H9 (cell line): ENCODE data around the gene MTF1. TPM values are rescaled to one million over a fixed set of nuclear protein-coding genes. Genes with fewer than 3 reads are reported as not detected.
A peak's percentile ranks its signal among the peaks of the same experiment; 100 is the strongest.

Experiments used
- DNase-seq: peaks from one replicate; pipeline ENCODE4 v3.0.0-alpha.2; 2017
- H2AFZ ChIP-seq: one replicate; pipeline ENCODE4 v1.6.1; 2013; ENCODE audit warnings: mild to moderate bottlenecking, low read length, control low read depth, moderate library complexity
- H2AK5ac ChIP-seq: 2 replicates; pipeline ENCODE4 v1.6.1; 2013; ENCODE audit warnings: low read length, control low read depth, mixed read lengths; ENCODE audit not compliant: insufficient read length
- H2BK120ac ChIP-seq: one replicate; pipeline ENCODE4 v1.6.1; 2013; ENCODE audit warnings: low read depth, mild to moderate bottlenecking, low read length, control low read depth, inconsistent platforms; ENCODE audit not compliant: poor library complexity, severe bottlenecking
- H2BK12ac ChIP-seq: 2 replicates; pipeline ENCODE4 v1.6.1; 2013; ENCODE audit warnings: low read length, control low read depth, mixed read lengths, low read depth; ENCODE audit not compliant: insufficient read length
- H2BK15ac ChIP-seq: 2 replicates; pipeline ENCODE4 v1.6.1; 2013; ENCODE audit warnings: low read depth, low read length, control low read depth
- H2BK20ac ChIP-seq: one replicate; pipeline ENCODE4 v1.6.1; 2013; ENCODE audit warnings: low read depth, mild to moderate bottlenecking, low read length, control low read depth, inconsistent platforms; ENCODE audit not compliant: poor library complexity, severe bottlenecking
- H2BK5ac ChIP-seq: 2 replicates; pipeline ENCODE4 v1.6.1; 2013; ENCODE audit warnings: low read length, control low read depth, mixed read lengths; ENCODE audit not compliant: insufficient read length
- H3K14ac ChIP-seq: 2 replicates; pipeline ENCODE4 v1.6.1; 2013; ENCODE audit warnings: low read length, control low read depth; ENCODE audit not compliant: insufficient read depth
- H3K18ac ChIP-seq: 2 replicates; pipeline ENCODE4 v1.6.1; 2013; ENCODE audit warnings: low read depth, mild to moderate bottlenecking, mixed read lengths, low read length, control low read depth; ENCODE audit not compliant: insufficient read length
- H3K23ac ChIP-seq: 2 replicates; pipeline ENCODE4 v1.6.1; 2013; ENCODE audit warnings: low read length, control low read depth, mixed read lengths, low read depth; ENCODE audit not compliant: insufficient read length
- H3K23me2 ChIP-seq: 2 replicates; pipeline ENCODE4 v1.6.1; 2013; ENCODE audit warnings: low read depth, mild to moderate bottlenecking, mixed read lengths, low read length, control low read depth; ENCODE audit not compliant: insufficient read length, poor library complexity, severe bottlenecking
- H3K27ac ChIP-seq: 2 replicates; pipeline ENCODE4 v1.5.1; 2013; ENCODE audit warnings: low read length, control low read depth, mixed read lengths, low read depth; ENCODE audit not compliant: insufficient read length
- H3K27me3 ChIP-seq: 2 replicates; pipeline ENCODE4 v1.6.1; 2013; ENCODE audit warnings: low read length, control low read depth, inconsistent platforms; ENCODE audit not compliant: insufficient read depth
- H3K4ac ChIP-seq: 2 replicates; pipeline ENCODE4 v1.6.1; 2013; ENCODE audit warnings: low read depth, mild to moderate bottlenecking, control low read depth, inconsistent platforms, low read length, moderate library complexity
- H3K4me1 ChIP-seq: 2 replicates; pipeline ENCODE4 v1.6.1; 2013; ENCODE audit warnings: low read length, control low read depth, inconsistent platforms; ENCODE audit not compliant: insufficient read depth
- H3K4me2 ChIP-seq: 2 replicates; pipeline ENCODE4 v1.6.1; 2013; ENCODE audit warnings: low read length, control low read depth, mixed read lengths; ENCODE audit not compliant: insufficient read length, insufficient read depth
- H3K56ac ChIP-seq: 2 replicates; pipeline ENCODE4 v1.6.1; 2013; ENCODE audit warnings: low read depth, mild to moderate bottlenecking, mixed read lengths, low read length, control low read depth; ENCODE audit not compliant: insufficient read length
- H3K79me1 ChIP-seq: 2 replicates; pipeline ENCODE4 v1.6.1; 2013; ENCODE audit warnings: low read depth, mild to moderate bottlenecking, moderate library complexity, low read length, control low read depth, inconsistent platforms; ENCODE audit not compliant: insufficient read depth, poor library complexity, severe bottlenecking
- H3K79me2 ChIP-seq: 2 replicates; pipeline ENCODE4 v1.6.1; 2013; ENCODE audit warnings: low read length, control low read depth, inconsistent platforms; ENCODE audit not compliant: insufficient read depth
- H3K9ac ChIP-seq: 2 replicates; pipeline ENCODE4 v1.6.1; 2013; ENCODE audit warnings: low read length, control low read depth, mixed read lengths; ENCODE audit not compliant: insufficient read length; ENCODE audit errors: extremely low read depth
- H3K9me3 ChIP-seq: one replicate; pipeline ENCODE4 v1.6.1; 2013; ENCODE audit warnings: low read depth, low read length, inconsistent platforms; ENCODE audit not compliant: control insufficient read depth
- H3T11ph ChIP-seq: one replicate; pipeline ENCODE4 v1.6.1; 2013; ENCODE audit warnings: mild to moderate bottlenecking, low read length, control low read depth, inconsistent platforms
- H4K20me1 ChIP-seq: one replicate; pipeline ENCODE4 v1.6.1; 2013; ENCODE audit not compliant: control insufficient read depth, insufficient read length, insufficient read depth
- H4K5ac ChIP-seq: 2 replicates; pipeline ENCODE4 v1.6.1; 2013; ENCODE audit warnings: low read depth, mild to moderate bottlenecking, mixed read lengths, low read length, control low read depth; ENCODE audit not compliant: insufficient read length
- H4K8ac ChIP-seq: replicated peaks from 2 replicates; pipeline ENCODE4 v1.6.1; 2013; ENCODE audit warnings: low read length, control low read depth, mixed read lengths, low read depth; ENCODE audit not compliant: insufficient read length
- H4K91ac ChIP-seq: 2 replicates; pipeline ENCODE4 v1.6.1; 2013; ENCODE audit warnings: low read depth, mild to moderate bottlenecking, moderate library complexity, mixed read lengths, low read length, control low read depth; ENCODE audit not compliant: insufficient read length
- H3K27ac Mint-ChIP-seq, 3 experiments: 2 replicates in 2 of 3; 3 replicates in 1 of 3; pipeline ENCODE4 v1.8.0; 2020 to 2021; ENCODE audit warnings: mixed read lengths in 3 of 3, mild to moderate bottlenecking in 1 of 3, moderate library complexity in 1 of 3
- H3K27me3 Mint-ChIP-seq: 2 replicates; pipeline ENCODE4 v1.8.0; 2021; ENCODE audit warnings: low read depth, mild to moderate bottlenecking, moderate library complexity, mixed read lengths
- H3K36me3 Mint-ChIP-seq, 3 experiments: 2 replicates in 2 of 3; 3 replicates in 1 of 3; pipeline ENCODE4 v1.8.0; 2020 to 2021; ENCODE audit warnings: low read depth in 3 of 3, mixed read lengths in 3 of 3; ENCODE audit not compliant: insufficient read depth in 1 of 3
- H3K4me1 Mint-ChIP-seq, 2 experiments: 2 replicates each; pipeline ENCODE4 v1.8.0; 2020; ENCODE audit warnings: mixed read lengths in 2 of 2
- H3K4me3 Mint-ChIP-seq, 2 experiments: 2 replicates in 1 of 2; 3 replicates in 1 of 2; pipeline ENCODE4 v1.8.0; 2020 to 2021; ENCODE audit warnings: mild to moderate bottlenecking in 2 of 2, mixed read lengths in 2 of 2, moderate library complexity in 1 of 2
- H3K9me3 Mint-ChIP-seq, 2 experiments: 2 replicates in 1 of 2; 3 replicates in 1 of 2; pipeline ENCODE4 v1.8.0; 2020; ENCODE audit warnings: mild to moderate bottlenecking in 2 of 2, mixed read lengths in 2 of 2, moderate library complexity in 1 of 2
- WGBS: extraction: QIAGEN DNeasy Blood & Tissue Kit; methylation state at CpG from one replicate; pipeline ENCODE4 v1.1.7; 2013; ENCODE audit warnings: missing lambda C conversion rate, low lambda C conversion rate, mixed read lengths; ENCODE audit not compliant: insufficient read length; ENCODE audit errors: extremely low coverage; 5-methylcytosine and 5-hydroxymethylcytosine counted together
- total RNA-seq: library from RNA; stranded (reverse); gene quantifications from 2 replicates; pipeline ENCODE4 v1.2.1, GENCODE V29; 2021
- TF ChIP-seq, protein P1 (sequence below): fragments of 200-600 bp; sonication (generic); conservative IDR thresholded peaks from 3 replicates; pipeline ENCODE4 v1.8.0; 2021; ENCODE audit warnings: antibody characterized with exemption, mild to moderate bottlenecking

MTF1 gene
- total RNA-seq, 1 experiment from 2014 or later: 17.0 TPM

DNA sequence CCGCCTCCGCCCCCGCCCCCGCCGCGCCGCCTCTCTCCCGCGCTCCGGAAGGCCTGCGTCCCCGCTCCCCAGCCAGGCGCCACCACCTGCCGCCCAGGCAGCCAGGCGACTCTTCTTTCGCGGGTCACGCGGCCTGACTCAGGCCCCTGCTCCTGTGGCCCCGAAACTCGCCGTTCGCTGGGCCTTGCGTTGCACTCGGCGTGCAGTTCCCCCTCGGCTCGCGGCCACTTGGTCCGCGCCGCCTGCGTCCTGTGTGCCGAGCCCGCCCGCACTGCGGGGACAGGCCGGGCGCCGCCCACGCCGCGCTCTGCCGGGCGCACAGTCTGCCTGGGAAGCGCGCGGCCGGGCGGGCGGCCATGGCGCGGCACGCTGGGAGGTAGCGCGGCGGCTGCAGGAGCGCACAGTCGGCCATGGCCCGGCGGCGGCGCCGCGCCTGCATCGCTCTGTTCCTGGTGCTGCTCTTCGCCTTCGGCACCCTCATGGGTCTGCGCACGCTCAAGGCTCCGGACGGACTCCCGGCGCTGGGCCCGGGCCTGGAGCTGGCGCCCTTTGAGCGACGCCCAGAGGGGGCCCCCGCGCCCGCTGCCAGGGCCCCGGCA is 65.5 kb downstream of the MTF1 start, which contains the start of gene MANEAL:
Gene MANEAL (plus strand): TSS at position 75 of the 599 bp plus-strand sequence. CDS start 336 bp downstream, at position 411.
- no peak within 1 kb of the TSS for H2BK120ac ChIP-seq
- H3K4me1 Mint-ChIP-seq: peaks cover 7 to 12% of the 10 kb centered on the region in 2 experiments
- H3K4me1 ChIP-seq: no peaks in the 10 kb centered on the region; the same call in 1 of the 2 replicates
- no peak within 1 kb of the TSS for H4K5ac ChIP-seq
- TF ChIP-seq, protein P1, sequence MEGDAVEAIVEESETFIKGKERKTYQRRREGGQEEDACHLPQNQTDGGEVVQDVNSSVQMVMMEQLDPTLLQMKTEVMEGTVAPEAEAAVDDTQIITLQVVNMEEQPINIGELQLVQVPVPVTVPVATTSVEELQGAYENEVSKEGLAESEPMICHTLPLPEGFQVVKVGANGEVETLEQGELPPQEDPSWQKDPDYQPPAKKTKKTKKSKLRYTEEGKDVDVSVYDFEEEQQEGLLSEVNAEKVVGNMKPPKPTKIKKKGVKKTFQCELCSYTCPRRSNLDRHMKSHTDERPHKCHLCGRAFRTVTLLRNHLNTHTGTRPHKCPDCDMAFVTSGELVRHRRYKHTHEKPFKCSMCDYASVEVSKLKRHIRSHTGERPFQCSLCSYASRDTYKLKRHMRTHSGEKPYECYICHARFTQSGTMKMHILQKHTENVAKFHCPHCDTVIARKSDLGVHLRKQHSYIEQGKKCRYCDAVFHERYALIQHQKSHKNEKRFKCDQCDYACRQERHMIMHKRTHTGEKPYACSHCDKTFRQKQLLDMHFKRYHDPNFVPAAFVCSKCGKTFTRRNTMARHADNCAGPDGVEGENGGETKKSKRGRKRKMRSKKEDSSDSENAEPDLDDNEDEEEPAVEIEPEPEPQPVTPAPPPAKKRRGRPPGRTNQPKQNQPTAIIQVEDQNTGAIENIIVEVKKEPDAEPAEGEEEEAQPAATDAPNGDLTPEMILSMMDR: no peak
- peak; percentile 56 for DNase-seq
- no peak within 1 kb of the TSS for H2AFZ ChIP-seq
- H4K20me1 ChIP-seq: no peaks in the 10 kb centered on the region
- H4K8ac ChIP-seq: no peak within 1 kb of the TSS
- H3K9me3 ChIP-seq: no peaks in the 10 kb centered on the region
- H3K27me3 ChIP-seq: peaks cover 7% of the 10 kb centered on the region; the same call in 1 of the 2 replicates
- H3K23me2 ChIP-seq: no peaks in the 10 kb centered on the region
- peaks cover 47% of the 10 kb centered on the region for H3K27me3 Mint-ChIP-seq
- peaks cover 0 to 26% (median 6%) of the 10 kb centered on the region in 3 experiments; a peak in 3 of 7 replicates for H3K36me3 Mint-ChIP-seq
- H3K4ac ChIP-seq: no peak within 1 kb of the TSS
- H3K14ac ChIP-seq: peak within 1 kb of the TSS; percentile 91
- no CpG with 5 or more reads among the region's 82 CpGs for WGBS
- H3K79me2 ChIP-seq: no peaks in the 10 kb centered on the region
- H2BK12ac ChIP-seq: no peak within 1 kb of the TSS
- H3K23ac ChIP-seq: no peak within 1 kb of the TSS
- no peak within 1 kb of the TSS for H4K91ac ChIP-seq
- no peaks in the 10 kb centered on the region for H3K79me1 ChIP-seq
- no peak within 1 kb of the TSS for H3K27ac Mint-ChIP-seq
- peak within 1 kb of the TSS; percentile 13 for H3K4me2 ChIP-seq
- H2BK20ac ChIP-seq: no peak within 1 kb of the TSS
- H3K4me3 Mint-ChIP-seq: peak within 1 kb of the TSS; percentile 75 to 80
- no peak within 1 kb of the TSS for H2AK5ac ChIP-seq
- no peak within 1 kb of the TSS for H3K56ac ChIP-seq
- no peak within 1 kb of the TSS for H3K27ac ChIP-seq
- H2BK15ac ChIP-seq: no peak within 1 kb of the TSS
- H3K18ac ChIP-seq: no peak within 1 kb of the TSS
- H2BK5ac ChIP-seq: no peak within 1 kb of the TSS
- H3T11ph ChIP-seq: no peak within 1 kb of the TSS
- no peaks in the 10 kb centered on the region for H3K9me3 Mint-ChIP-seq
- no peak within 1 kb of the TSS for H3K9ac ChIP-seq
